H9 (cell line): Measurements from ENCODE around the gene TSNAX. TPM values are rescaled to one million over a fixed set of nuclear protein-coding genes. Genes with fewer than 3 reads are reported as not detected.

Experiments
- DNase-seq: peaks from one replicate; pipeline ENCODE4 v3.0.0-alpha.2; 2017
- H2AFZ ChIP-seq: one replicate; pipeline ENCODE4 v1.6.1; 2013; ENCODE audit warnings: mild to moderate bottlenecking, low read length, control low read depth, moderate library complexity
- H2AK5ac ChIP-seq: 2 replicates; pipeline ENCODE4 v1.6.1; 2013; ENCODE audit warnings: low read length, control low read depth, mixed read lengths; ENCODE audit not compliant: insufficient read length
- H2BK120ac ChIP-seq: one replicate; pipeline ENCODE4 v1.6.1; 2013; ENCODE audit warnings: low read depth, mild to moderate bottlenecking, low read length, control low read depth, inconsistent platforms; ENCODE audit not compliant: poor library complexity, severe bottlenecking
- H2BK12ac ChIP-seq: 2 replicates; pipeline ENCODE4 v1.6.1; 2013; ENCODE audit warnings: low read length, control low read depth, mixed read lengths, low read depth; ENCODE audit not compliant: insufficient read length
- H2BK15ac ChIP-seq: 2 replicates; pipeline ENCODE4 v1.6.1; 2013; ENCODE audit warnings: low read depth, low read length, control low read depth
- H2BK20ac ChIP-seq: one replicate; pipeline ENCODE4 v1.6.1; 2013; ENCODE audit warnings: low read depth, mild to moderate bottlenecking, low read length, control low read depth, inconsistent platforms; ENCODE audit not compliant: poor library complexity, severe bottlenecking
- H2BK5ac ChIP-seq: 2 replicates; pipeline ENCODE4 v1.6.1; 2013; ENCODE audit warnings: low read length, control low read depth, mixed read lengths; ENCODE audit not compliant: insufficient read length
- H3K14ac ChIP-seq: 2 replicates; pipeline ENCODE4 v1.6.1; 2013; ENCODE audit warnings: low read length, control low read depth; ENCODE audit not compliant: insufficient read depth
- H3K18ac ChIP-seq: 2 replicates; pipeline ENCODE4 v1.6.1; 2013; ENCODE audit warnings: low read depth, mild to moderate bottlenecking, mixed read lengths, low read length, control low read depth; ENCODE audit not compliant: insufficient read length
- H3K23ac ChIP-seq: 2 replicates; pipeline ENCODE4 v1.6.1; 2013; ENCODE audit warnings: low read length, control low read depth, mixed read lengths, low read depth; ENCODE audit not compliant: insufficient read length
- H3K23me2 ChIP-seq: 2 replicates; pipeline ENCODE4 v1.6.1; 2013; ENCODE audit warnings: low read depth, mild to moderate bottlenecking, mixed read lengths, low read length, control low read depth; ENCODE audit not compliant: insufficient read length, poor library complexity, severe bottlenecking
- H3K27ac ChIP-seq: 2 replicates; pipeline ENCODE4 v1.5.1; 2013; ENCODE audit warnings: low read length, control low read depth, mixed read lengths, low read depth; ENCODE audit not compliant: insufficient read length
- H3K27me3 ChIP-seq: 2 replicates; pipeline ENCODE4 v1.6.1; 2013; ENCODE audit warnings: low read length, control low read depth, inconsistent platforms; ENCODE audit not compliant: insufficient read depth
- H3K4ac ChIP-seq: 2 replicates; pipeline ENCODE4 v1.6.1; 2013; ENCODE audit warnings: low read depth, mild to moderate bottlenecking, control low read depth, inconsistent platforms, low read length, moderate library complexity
- H3K4me1 ChIP-seq: 2 replicates; pipeline ENCODE4 v1.6.1; 2013; ENCODE audit warnings: low read length, control low read depth, inconsistent platforms; ENCODE audit not compliant: insufficient read depth
- H3K4me2 ChIP-seq: 2 replicates; pipeline ENCODE4 v1.6.1; 2013; ENCODE audit warnings: low read length, control low read depth, mixed read lengths; ENCODE audit not compliant: insufficient read length, insufficient read depth
- H3K56ac ChIP-seq: 2 replicates; pipeline ENCODE4 v1.6.1; 2013; ENCODE audit warnings: low read depth, mild to moderate bottlenecking, mixed read lengths, low read length, control low read depth; ENCODE audit not compliant: insufficient read length
- H3K79me1 ChIP-seq: 2 replicates; pipeline ENCODE4 v1.6.1; 2013; ENCODE audit warnings: low read depth, mild to moderate bottlenecking, moderate library complexity, low read length, control low read depth, inconsistent platforms; ENCODE audit not compliant: insufficient read depth, poor library complexity, severe bottlenecking
- H3K79me2 ChIP-seq: 2 replicates; pipeline ENCODE4 v1.6.1; 2013; ENCODE audit warnings: low read length, control low read depth, inconsistent platforms; ENCODE audit not compliant: insufficient read depth
- H3K9ac ChIP-seq: 2 replicates; pipeline ENCODE4 v1.6.1; 2013; ENCODE audit warnings: low read length, control low read depth, mixed read lengths; ENCODE audit not compliant: insufficient read length; ENCODE audit errors: extremely low read depth
- H3K9me3 ChIP-seq: one replicate; pipeline ENCODE4 v1.6.1; 2013; ENCODE audit warnings: low read depth, low read length, inconsistent platforms; ENCODE audit not compliant: control insufficient read depth
- H3T11ph ChIP-seq: one replicate; pipeline ENCODE4 v1.6.1; 2013; ENCODE audit warnings: mild to moderate bottlenecking, low read length, control low read depth, inconsistent platforms
- H4K20me1 ChIP-seq: one replicate; pipeline ENCODE4 v1.6.1; 2013; ENCODE audit not compliant: control insufficient read depth, insufficient read length, insufficient read depth
- H4K5ac ChIP-seq: 2 replicates; pipeline ENCODE4 v1.6.1; 2013; ENCODE audit warnings: low read depth, mild to moderate bottlenecking, mixed read lengths, low read length, control low read depth; ENCODE audit not compliant: insufficient read length
- H4K8ac ChIP-seq: replicated peaks from 2 replicates; pipeline ENCODE4 v1.6.1; 2013; ENCODE audit warnings: low read length, control low read depth, mixed read lengths, low read depth; ENCODE audit not compliant: insufficient read length
- H4K91ac ChIP-seq: 2 replicates; pipeline ENCODE4 v1.6.1; 2013; ENCODE audit warnings: low read depth, mild to moderate bottlenecking, moderate library complexity, mixed read lengths, low read length, control low read depth; ENCODE audit not compliant: insufficient read length
- H3K27ac Mint-ChIP-seq, 3 experiments: 2 replicates in 2 of 3; 3 replicates in 1 of 3; pipeline ENCODE4 v1.8.0; 2020 to 2021; ENCODE audit warnings: mixed read lengths in 3 of 3, mild to moderate bottlenecking in 1 of 3, moderate library complexity in 1 of 3
- H3K27me3 Mint-ChIP-seq: 2 replicates; pipeline ENCODE4 v1.8.0; 2021; ENCODE audit warnings: low read depth, mild to moderate bottlenecking, moderate library complexity, mixed read lengths
- H3K36me3 Mint-ChIP-seq, 3 experiments: 2 replicates in 2 of 3; 3 replicates in 1 of 3; pipeline ENCODE4 v1.8.0; 2020 to 2021; ENCODE audit warnings: low read depth in 3 of 3, mixed read lengths in 3 of 3; ENCODE audit not compliant: insufficient read depth in 1 of 3
- H3K4me1 Mint-ChIP-seq, 2 experiments: 2 replicates each; pipeline ENCODE4 v1.8.0; 2020; ENCODE audit warnings: mixed read lengths in 2 of 2
- H3K4me3 Mint-ChIP-seq, 2 experiments: 2 replicates in 1 of 2; 3 replicates in 1 of 2; pipeline ENCODE4 v1.8.0; 2020 to 2021; ENCODE audit warnings: mild to moderate bottlenecking in 2 of 2, mixed read lengths in 2 of 2, moderate library complexity in 1 of 2
- H3K9me3 Mint-ChIP-seq, 2 experiments: 2 replicates in 1 of 2; 3 replicates in 1 of 2; pipeline ENCODE4 v1.8.0; 2020; ENCODE audit warnings: mild to moderate bottlenecking in 2 of 2, mixed read lengths in 2 of 2, moderate library complexity in 1 of 2
- WGBS: extraction: QIAGEN DNeasy Blood & Tissue Kit; methylation state at CpG from one replicate; pipeline ENCODE4 v1.1.7; 2013; ENCODE audit warnings: missing lambda C conversion rate, low lambda C conversion rate, mixed read lengths; ENCODE audit not compliant: insufficient read length; ENCODE audit errors: extremely low coverage; 5-methylcytosine and 5-hydroxymethylcytosine counted together
- total RNA-seq: library from RNA; stranded (reverse); gene quantifications from 2 replicates; pipeline ENCODE4 v1.2.1, GENCODE V29; 2021
- TF ChIP-seq, protein P1 (sequence below): fragments of 200-600 bp; sonication (generic); conservative IDR thresholded peaks from 3 replicates; pipeline ENCODE4 v1.8.0; 2021; ENCODE audit warnings: antibody characterized with exemption, mild to moderate bottlenecking

TSNAX gene
- total RNA-seq, 1 experiment from 2014 or later: 39.9 TPM

DNA sequence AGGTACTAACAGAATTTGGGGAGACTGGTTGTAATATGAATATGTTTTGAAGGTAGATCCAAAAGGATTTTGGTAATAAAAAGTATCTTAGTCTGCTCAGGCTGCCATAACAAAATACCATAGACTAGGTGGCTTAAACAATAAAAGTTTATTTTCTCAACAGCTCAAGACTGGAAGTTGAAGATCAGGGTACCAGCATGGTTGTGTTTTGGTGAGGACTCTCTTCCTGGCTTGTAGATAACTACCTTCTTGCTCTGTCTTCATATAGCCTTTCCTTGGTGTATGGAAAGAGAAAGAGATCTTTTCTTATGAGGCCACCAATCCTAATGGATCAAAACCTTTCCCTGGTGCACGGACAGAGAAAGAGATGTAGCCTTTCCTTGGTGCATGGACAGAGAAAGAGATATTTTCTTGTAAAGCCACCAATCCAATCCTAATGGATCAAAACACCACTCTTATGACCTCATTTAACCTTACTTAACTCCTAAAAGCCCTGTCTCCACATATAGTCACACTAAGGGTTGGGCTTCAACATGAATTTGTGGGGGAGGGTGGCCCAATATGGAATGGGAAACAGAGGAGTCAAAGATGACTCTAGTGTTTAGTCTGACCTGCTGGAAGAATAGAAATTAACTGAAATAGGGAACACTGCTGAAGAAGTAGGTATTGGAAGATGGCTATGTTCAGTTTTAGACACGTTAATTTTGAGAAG lies 5.4 kb upstream of the TSNAX start:
- H3K27me3 ChIP-seq: no peaks in the 10 kb centered on the region
- no CpG with 5 or more reads among the region's 2 CpGs for WGBS
- Mint-ChIP-seq H3K36me3 (no peaks in the 10 kb centered on the region; a peak in 1 of 7 replicates), H3K9me3 (no peaks in the 10 kb centered on the region; a peak in 1 of 5 replicates), H3K4me1 (peaks cover 38 to 39% of the 10 kb centered on the region in 2 experiments), H3K4me3 (no peak overlapping the region), H3K27me3 (peaks cover under 1% of the 10 kb centered on the region; the same call in 1 of the 2 replicates), H3K27ac (no peak overlapping the region)
- H3K9ac ChIP-seq: no peak overlapping the region
- no peak for DNase-seq
- no peak overlapping the region for H2AK5ac ChIP-seq
- H3K14ac ChIP-seq: no peak overlapping the region
- no peak overlapping the region for H3K4ac ChIP-seq
- no peak overlapping the region for H4K5ac ChIP-seq
- H3K79me2 ChIP-seq: no peaks in the 10 kb centered on the region
- no peak overlapping the region for H2BK120ac ChIP-seq
- no peak overlapping the region for H2BK15ac ChIP-seq
- H3K4me1 ChIP-seq: peaks cover 6% of the 10 kb centered on the region; the same call in 1 of the 2 replicates
- no peak overlapping the region for H3K27ac ChIP-seq
- H2BK12ac ChIP-seq: no peak overlapping the region
- H3K23ac ChIP-seq: no peak overlapping the region
- no peak overlapping the region for H4K91ac ChIP-seq
- no peak overlapping the region for H4K8ac ChIP-seq
- H2AFZ ChIP-seq: no peak overlapping the region
- H4K20me1 ChIP-seq: no peaks in the 10 kb centered on the region
- H2BK5ac ChIP-seq: no peak overlapping the region
- no peaks in the 10 kb centered on the region for H3K9me3 ChIP-seq
- no peak overlapping the region for H3K18ac ChIP-seq
- H2BK20ac ChIP-seq: no peak overlapping the region
- no peak overlapping the region for H3K56ac ChIP-seq
- H3K23me2 ChIP-seq: no peaks in the 10 kb centered on the region
- TF ChIP-seq, protein P1, sequence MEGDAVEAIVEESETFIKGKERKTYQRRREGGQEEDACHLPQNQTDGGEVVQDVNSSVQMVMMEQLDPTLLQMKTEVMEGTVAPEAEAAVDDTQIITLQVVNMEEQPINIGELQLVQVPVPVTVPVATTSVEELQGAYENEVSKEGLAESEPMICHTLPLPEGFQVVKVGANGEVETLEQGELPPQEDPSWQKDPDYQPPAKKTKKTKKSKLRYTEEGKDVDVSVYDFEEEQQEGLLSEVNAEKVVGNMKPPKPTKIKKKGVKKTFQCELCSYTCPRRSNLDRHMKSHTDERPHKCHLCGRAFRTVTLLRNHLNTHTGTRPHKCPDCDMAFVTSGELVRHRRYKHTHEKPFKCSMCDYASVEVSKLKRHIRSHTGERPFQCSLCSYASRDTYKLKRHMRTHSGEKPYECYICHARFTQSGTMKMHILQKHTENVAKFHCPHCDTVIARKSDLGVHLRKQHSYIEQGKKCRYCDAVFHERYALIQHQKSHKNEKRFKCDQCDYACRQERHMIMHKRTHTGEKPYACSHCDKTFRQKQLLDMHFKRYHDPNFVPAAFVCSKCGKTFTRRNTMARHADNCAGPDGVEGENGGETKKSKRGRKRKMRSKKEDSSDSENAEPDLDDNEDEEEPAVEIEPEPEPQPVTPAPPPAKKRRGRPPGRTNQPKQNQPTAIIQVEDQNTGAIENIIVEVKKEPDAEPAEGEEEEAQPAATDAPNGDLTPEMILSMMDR: no peak
- no peak overlapping the region for H3T11ph ChIP-seq
- no peaks in the 10 kb centered on the region for H3K79me1 ChIP-seq
- H3K4me2 ChIP-seq: no peak overlapping the region
